WTC11 (cell line): ENCODE data around the gene EDAR. TPM values are rescaled to one million over a fixed set of nuclear protein-coding genes. Genes with fewer than 3 reads are reported as not detected.

ENCODE experiments used
- ATAC-seq: fragments of 200-7000 bp; cut with Tn5 transposase; 2 replicates; pipeline ENCODE4 v1.10.0; 2021; ENCODE audit warnings: mild to moderate bottlenecking, moderate library complexity
- CTCF ChIA-PET: fragments of 300-600 bp; sonication (Branson Sonifier 250); formaldehyde crosslinking; loops from one replicate; lab custom pipeline; 2021; ENCODE audit warnings: antibody characterized with exemption; lab: Charles Lee
- POLR2A ChIA-PET: fragments of 350-600 bp; sonication (Branson Sonifier 250); formaldehyde crosslinking; loops from one replicate; lab custom pipeline; 2021; ENCODE audit warnings: antibody characterized with exemption; lab: Charles Lee
- DNase-seq: peaks from one replicate; pipeline ENCODE4 v3.0.0; 2021; ENCODE audit warnings: low spot score
- H3K27ac Mint-ChIP-seq: 2 replicates; pipeline ENCODE4 v1.8.0; 2021; ENCODE audit warnings: mixed read lengths
- H3K27me3 Mint-ChIP-seq: 2 replicates; pipeline ENCODE4 v1.8.0; 2021; ENCODE audit warnings: low read depth, mild to moderate bottlenecking, moderate library complexity, mixed read lengths
- H3K36me3 Mint-ChIP-seq: 2 replicates; pipeline ENCODE4 v1.8.0; 2021; ENCODE audit warnings: mixed read lengths
- H3K4me1 Mint-ChIP-seq: 2 replicates; pipeline ENCODE4 v1.8.0; 2022; ENCODE audit warnings: mixed read lengths
- H3K4me3 Mint-ChIP-seq: 2 replicates; pipeline ENCODE4 v1.8.0; 2021; ENCODE audit warnings: mild to moderate bottlenecking, moderate library complexity, mixed read lengths
- H3K9me3 Mint-ChIP-seq: 2 replicates; pipeline ENCODE4 v1.8.0; 2021; ENCODE audit warnings: mixed read lengths
- ATF1 ChIP-seq: sonication (generic); formaldehyde crosslinking; IDR thresholded peaks from 2 replicates; pipeline ENCODE4 v1.8.1; 2023; ENCODE audit warnings: mild to moderate bottlenecking, moderate library complexity, missing genetic modification reagents
- ATF2 ChIP-seq: sonication (generic); formaldehyde crosslinking; IDR thresholded peaks from 2 replicates; pipeline ENCODE4 v1.8.1; 2022; ENCODE audit warnings: low read depth, missing genetic modification reagents, borderline replicate concordance
- ATF6 ChIP-seq: sonication (generic); formaldehyde crosslinking; IDR thresholded peaks from 2 replicates; pipeline ENCODE4 v1.8.1; 2023; ENCODE audit warnings: mild to moderate bottlenecking, missing genetic modification reagents
- CREM ChIP-seq: sonication (generic); formaldehyde crosslinking; IDR thresholded peaks from 2 replicates; pipeline ENCODE4 v1.8.1; 2022; ENCODE audit warnings: mild to moderate bottlenecking, missing genetic modification reagents, moderate library complexity
- E2F1 ChIP-seq: sonication (generic); formaldehyde crosslinking; IDR thresholded peaks from 2 replicates; pipeline ENCODE4 v1.8.0; 2022; ENCODE audit warnings: mild to moderate bottlenecking, missing genetic modification reagents
- ELF4 ChIP-seq: sonication (generic); formaldehyde crosslinking; IDR thresholded peaks from 2 replicates; pipeline ENCODE4 v1.8.1; 2022; ENCODE audit warnings: low read depth, mild to moderate bottlenecking, moderate library complexity, missing genetic modification reagents
- EMX1 ChIP-seq: fragments of 250-450 bp; sonication (Bioruptor Pico); IDR thresholded peaks from 2 replicates; pipeline ENCODE4 v1.8.0; 2021; ENCODE audit warnings: mild to moderate bottlenecking
- FOXK1 ChIP-seq: sonication (generic); formaldehyde crosslinking; IDR thresholded peaks from 2 replicates; pipeline ENCODE4 v1.8.0; 2022; ENCODE audit warnings: mild to moderate bottlenecking, moderate library complexity, missing genetic modification reagents
- FOXP1 ChIP-seq: sonication (generic); formaldehyde crosslinking; IDR thresholded peaks from 2 replicates; pipeline ENCODE4 v1.8.0; 2022; ENCODE audit warnings: missing genetic modification reagents, mild to moderate bottlenecking, moderate library complexity, borderline replicate concordance
- HMGA2 ChIP-seq: fragments of 250-450 bp; sonication (Bioruptor Pico); IDR thresholded peaks from 2 replicates; pipeline ENCODE4 v1.4.0; 2021; ENCODE audit warnings: mild to moderate bottlenecking, moderate library complexity
- HMGXB4 ChIP-seq: sonication (generic); formaldehyde crosslinking; IDR thresholded peaks from 2 replicates; pipeline ENCODE4 v1.8.1; 2023; ENCODE audit warnings: mild to moderate bottlenecking, moderate library complexity, missing genetic modification reagents
- MXD4 ChIP-seq: fragments of 250-450 bp; sonication (Bioruptor Pico); IDR thresholded peaks from 2 replicates; pipeline ENCODE4 v1.8.0; 2021; ENCODE audit warnings: mild to moderate bottlenecking, moderate library complexity, borderline replicate concordance
- PRRX2 ChIP-seq: fragments of 250-450 bp; sonication (Bioruptor Pico); IDR thresholded peaks from 2 replicates; pipeline ENCODE4 v1.8.0; 2021; ENCODE audit warnings: mild to moderate bottlenecking
- TP53 ChIP-seq: sonication (generic); formaldehyde crosslinking; IDR thresholded peaks from 2 replicates; pipeline ENCODE4 v1.8.1; 2023; ENCODE audit warnings: mild to moderate bottlenecking, missing genetic modification reagents
- USF1 ChIP-seq: sonication (generic); formaldehyde crosslinking; IDR thresholded peaks from 2 replicates; pipeline ENCODE4 v1.8.0; 2022; ENCODE audit warnings: mild to moderate bottlenecking, missing genetic modification reagents
- USF2 ChIP-seq: sonication (generic); formaldehyde crosslinking; IDR thresholded peaks from 2 replicates; pipeline ENCODE4 v1.8.1; 2023; ENCODE audit warnings: mild to moderate bottlenecking, missing genetic modification reagents, moderate library complexity
- ZBTB21 ChIP-seq: sonication (generic); formaldehyde crosslinking; IDR thresholded peaks from 2 replicates; pipeline ENCODE4 v1.8.1; 2023; ENCODE audit warnings: mild to moderate bottlenecking, missing genetic modification reagents, borderline replicate concordance
- ZNF263 ChIP-seq: sonication (generic); formaldehyde crosslinking; IDR thresholded peaks from 2 replicates; pipeline ENCODE4 v1.8.1; 2022; ENCODE audit warnings: low read depth, mild to moderate bottlenecking, moderate library complexity, missing genetic modification reagents
- ZNF281 ChIP-seq: sonication (generic); formaldehyde crosslinking; IDR thresholded peaks from 2 replicates; pipeline ENCODE4 v1.8.0; 2023; ENCODE audit warnings: mild to moderate bottlenecking, missing genetic modification reagents
- ZNF671 ChIP-seq: fragments of 250-450 bp; sonication (Bioruptor Pico); IDR thresholded peaks from 2 replicates; pipeline ENCODE4 v1.8.0; 2021; ENCODE audit warnings: mild to moderate bottlenecking
- total RNA-seq: library from RNA; stranded (reverse); gene quantifications from 3 replicates; pipeline ENCODE4 v1.2.3, GENCODE V29; 2021

EDAR gene
- total RNA-seq, 1 experiment from 2014 or later = not detected

- DNase-seq = no peak
- TF ChIP-seq CREM (CRISPR knock-in tag) (no peak), TP53 (CRISPR knock-in tag) (no peak), HMGXB4 (CRISPR knock-in tag) (no peak), ATF2 (CRISPR knock-in tag) (no peak), ZNF671 (CRISPR knock-in tag) (no peak), USF1 (CRISPR knock-in tag) (no peak), EMX1 (CRISPR knock-in tag) (no peak), HMGA2 (no peak), ATF1 (no peak), E2F1 (CRISPR knock-in tag) (no peak)
- ATAC-seq = no peak
- no peaks in the 10 kb centered on the region for H3K36me3 Mint-ChIP-seq
- POLR2A ChIA-PET = no interaction called here
- CTCF ChIA-PET = interaction anchor here (1.2 to 1.8 kb wide), 2 partner anchors 16 to 78 kb away, joined by 3 to 8 read pairs; no protein-coding TSS in a partner anchor
- no peaks in the 10 kb centered on the region for H3K9me3 Mint-ChIP-seq
- H3K27ac Mint-ChIP-seq = no peak overlapping the region
- H3K4me3 Mint-ChIP-seq = no peak overlapping the region
- H3K4me1 Mint-ChIP-seq = peaks cover 4% of the 10 kb centered on the region
- no peaks in the 10 kb centered on the region; the same call in 1 of the 2 replicates for H3K27me3 Mint-ChIP-seq
These were observed 65.1 kb downstream of the EDAR start for GRCh38 chr2:108923736-108924579.

GRCh38 chr2:108923019-108923700, 65.9 kb downstream of the EDAR start:
- H3K4me3 Mint-ChIP-seq = no peak overlapping the region
- H3K27ac Mint-ChIP-seq = no peak overlapping the region
- no peaks in the 10 kb centered on the region for H3K36me3 Mint-ChIP-seq
- no peak for TF ChIP-seq ATF6 (CRISPR knock-in tag)
- TF ChIP-seq CREM (CRISPR knock-in tag) = no peak
- no peak for TF ChIP-seq TP53 (CRISPR knock-in tag)
- TF ChIP-seq ELF4 (CRISPR knock-in tag) = no peak
- TF ChIP-seq MXD4 = no peak
- no peak for TF ChIP-seq USF2 (CRISPR knock-in tag)
- no peak for TF ChIP-seq FOXP1 (CRISPR knock-in tag)
- TF ChIP-seq ZBTB21 (CRISPR knock-in tag) = no peak
- TF ChIP-seq FOXK1 (CRISPR knock-in tag) = no peak
- TF ChIP-seq ZNF281 (CRISPR knock-in tag) = no peak
- no peak for TF ChIP-seq PRRX2
- no peak for TF ChIP-seq ATF2 (CRISPR knock-in tag)
- no peak for TF ChIP-seq ZNF263

More at GRCh38 chr2:108923019-108923700, 65.9 kb downstream of the EDAR start:
- ChIA-PET POLR2A (no interaction called here), CTCF (interaction anchor here (1.2 to 1.8 kb wide), 2 partner anchors 15 to 79 kb away, joined by 3 to 8 read pairs; no protein-coding TSS in a partner anchor)
- no peaks in the 10 kb centered on the region for H3K9me3 Mint-ChIP-seq
- DNase-seq (no peak), ATAC-seq (no peak)
- H3K4me1 Mint-ChIP-seq = peaks cover 4% of the 10 kb centered on the region
- H3K27me3 Mint-ChIP-seq = no peaks in the 10 kb centered on the region; the same call in 1 of the 2 replicates
